Activated CD4-positive, CD25-positive, alpha-beta regulatory T cell treated with anti-CD3 and anti-CD28 coated beads, Interleukin-2, amount 50 U/mL, for 16 hours (primary cell): Measurements from ENCODE around the gene DUSP18.

ENCODE experiments used
- DNase-seq: peaks from one replicate; pipeline ENCODE4 v3.0.0-alpha.2; 2020; ENCODE audit warnings: low read depth, low spot score

The DUSP18 gene

GRCh38 chr22:30667494-30668385, at the start of gene DUSP18:
Gene DUSP18 (minus strand): TSS chr22:30667875. CDS start chr22:30664003, 3,872 bp downstream.
- peak; percentile 86 for DNase-seq

- no peak for DNase-seq
Measured at GRCh38 chr22:30714062-30714461, 46.4 kb upstream of the DUSP18 start.

GRCh38 chr22:30712094-30712493, 44.4 kb upstream of the DUSP18 start:
- no peak for DNase-seq

DNA sequence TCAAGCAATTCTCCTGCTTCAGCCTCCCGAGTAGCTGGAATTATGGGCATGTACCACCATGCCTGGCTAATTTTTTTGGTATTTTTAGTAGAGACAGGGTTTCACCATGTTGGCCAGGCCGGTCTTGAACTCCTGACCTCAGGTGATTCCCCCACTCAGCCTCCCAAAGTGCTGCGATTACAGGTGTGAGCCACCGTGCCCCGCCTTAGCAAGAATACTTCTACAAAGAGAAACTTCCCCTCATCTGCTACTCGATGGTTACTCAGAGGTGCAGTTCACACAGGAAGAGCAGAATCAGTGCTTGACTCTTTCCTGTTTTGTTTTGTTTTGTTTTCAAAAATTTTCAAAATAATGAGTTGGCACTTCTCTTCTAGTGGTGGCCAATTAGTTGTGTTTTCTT, 42.3 kb upstream of the DUSP18 start:
- DNase-seq: peak; percentile 11

DNA sequence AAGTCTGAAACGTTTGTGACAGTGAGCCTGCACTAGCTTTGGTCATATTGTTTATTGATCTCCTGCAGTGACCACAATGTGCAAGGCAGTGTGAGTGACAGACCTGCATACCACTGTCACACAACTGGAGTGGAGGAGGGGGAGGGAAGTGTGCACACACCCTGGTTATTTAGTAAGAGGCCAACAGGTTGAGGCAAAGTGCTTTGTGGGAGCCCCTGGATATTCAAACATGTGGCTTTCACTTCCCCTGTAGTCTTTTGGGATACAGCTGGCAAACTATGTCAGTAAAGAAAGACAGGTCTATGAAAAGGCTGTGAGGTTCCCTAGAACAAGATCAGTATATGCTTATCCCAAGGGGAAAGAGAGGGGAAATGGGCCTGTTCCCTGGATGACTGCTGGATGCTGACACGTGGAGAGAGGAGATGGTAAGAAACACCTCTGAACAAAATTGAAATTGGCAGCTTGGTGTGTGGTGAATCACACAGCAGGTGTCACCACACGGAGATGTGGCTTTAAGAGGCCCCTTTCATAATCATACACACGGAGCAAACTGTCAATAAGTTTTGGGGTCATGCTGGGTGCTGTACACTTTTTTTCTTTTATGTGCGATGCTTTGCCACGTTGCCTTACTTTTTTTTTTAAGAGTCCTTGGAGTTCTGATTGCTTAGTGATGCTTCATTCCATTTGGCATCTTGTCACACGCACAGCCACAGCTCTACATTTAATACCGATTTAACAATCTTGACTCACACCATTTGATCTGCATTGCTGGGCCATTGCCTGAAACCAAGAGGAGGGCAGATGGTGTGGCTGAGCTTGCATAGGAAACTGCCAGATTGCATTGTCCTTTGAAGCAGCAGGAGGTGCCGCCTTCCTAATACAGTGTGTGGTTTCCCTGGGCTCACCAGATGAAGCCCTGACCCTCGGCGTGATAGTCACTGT, 38.3 kb upstream of the DUSP18 start:
- no peak for DNase-seq

DNA sequence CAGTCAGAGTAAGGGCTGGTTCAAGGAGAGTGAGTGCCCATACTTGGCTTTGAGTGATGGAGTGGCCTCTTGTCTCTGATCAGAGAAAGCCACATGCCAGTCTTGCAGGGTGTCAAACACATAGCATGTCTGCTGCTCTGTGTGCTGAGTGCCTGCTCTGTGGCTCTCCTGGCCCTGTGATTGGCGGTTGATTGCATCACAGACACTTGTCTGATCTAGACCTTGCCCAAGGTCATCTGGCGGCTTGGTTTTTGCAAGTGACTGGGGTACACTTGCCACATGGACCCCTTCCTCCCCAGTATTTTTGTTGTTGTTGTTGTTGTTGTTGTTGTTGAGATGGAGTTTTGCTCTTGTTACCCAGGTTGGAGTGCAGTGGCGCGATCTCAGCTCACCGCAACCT, 37.3 kb upstream of the DUSP18 start:
- no peak for DNase-seq

- no peak for DNase-seq
Measured at GRCh38 chr22:30702856-30703255, 35.2 kb upstream of the DUSP18 start.

DNA sequence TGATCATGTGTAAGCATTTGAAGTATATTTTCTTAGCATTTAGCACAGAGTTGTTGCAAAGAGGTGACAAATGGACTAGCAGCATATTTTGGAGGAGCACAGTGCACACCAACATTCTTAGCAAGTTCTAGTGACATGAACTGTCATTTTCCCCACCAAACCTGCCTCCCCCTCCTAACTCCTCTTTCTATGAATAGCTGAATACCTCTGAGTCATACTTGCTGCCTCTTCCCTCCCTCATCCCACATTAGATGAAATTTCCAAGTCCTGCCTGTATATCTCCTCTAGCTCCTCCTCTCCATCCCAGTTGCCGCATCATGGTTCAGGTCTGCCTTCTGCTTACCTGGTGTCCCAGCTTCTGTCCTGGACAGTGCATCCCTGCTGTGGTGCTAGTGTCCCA, 34.2 kb upstream of the DUSP18 start:
- no peak for DNase-seq

DNA sequence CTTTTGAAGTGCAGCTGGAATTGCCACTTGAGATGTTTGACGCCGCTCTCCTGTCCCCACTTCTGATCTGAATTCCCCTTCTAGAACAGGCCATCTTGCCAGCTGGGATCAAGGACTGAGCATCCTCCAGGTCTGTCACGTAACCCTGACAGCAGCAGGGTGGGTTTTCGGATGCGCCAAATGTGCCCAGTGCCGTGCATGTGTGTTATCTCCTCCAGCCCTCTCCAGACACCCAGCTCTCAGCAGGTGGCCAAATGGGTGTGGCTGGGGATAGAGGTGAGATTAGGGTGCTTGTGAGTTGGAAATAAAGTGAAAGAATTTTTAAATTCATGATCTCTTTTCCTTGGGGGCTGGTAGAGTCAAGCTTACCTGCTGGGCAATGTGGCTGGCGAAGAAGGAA, 30.3 kb upstream of the DUSP18 start:
- DNase-seq: no peak

DNA sequence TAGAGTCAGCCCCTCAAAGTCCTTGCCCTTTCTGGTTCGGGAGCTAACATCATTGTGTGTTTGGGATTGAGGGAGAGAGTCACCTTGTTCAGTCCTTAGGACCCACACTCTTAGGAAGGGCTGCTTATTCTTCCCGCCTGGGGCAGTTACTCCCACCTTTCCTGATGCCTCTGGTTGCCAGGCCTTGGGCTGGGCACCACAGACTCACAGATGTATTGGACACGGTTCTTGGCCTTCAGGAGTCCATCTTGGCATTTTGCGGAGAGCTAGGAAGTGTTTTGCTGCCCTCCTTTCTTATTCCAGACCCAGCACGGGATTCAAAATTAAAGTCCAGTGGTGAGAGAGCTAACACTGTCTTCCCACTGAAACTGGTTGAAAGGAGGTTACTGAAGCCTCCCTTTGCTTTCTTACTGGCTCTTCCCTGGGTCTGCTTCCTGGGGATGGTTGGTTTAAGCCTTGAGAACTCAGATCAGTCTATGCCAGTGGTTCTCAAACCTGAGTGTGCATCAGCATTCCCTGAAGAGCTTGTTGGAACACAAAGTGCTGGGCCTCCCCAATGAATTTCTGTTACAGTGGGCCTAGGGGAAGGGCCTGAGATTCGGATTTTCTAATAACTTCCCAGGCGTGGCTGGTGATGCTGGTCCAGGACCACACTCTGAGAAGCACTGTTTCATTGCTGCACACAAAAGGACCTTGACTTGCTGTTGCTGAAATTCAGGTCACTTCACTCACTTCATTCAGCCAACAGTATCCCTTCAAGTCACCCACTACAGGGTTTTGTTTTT, 28.4 kb upstream of the DUSP18 start:
- DNase-seq: no peak

GRCh38 chr22:30695351-30695851, 27.7 kb upstream of the DUSP18 start:
- no peak for DNase-seq

- DNase-seq: no peak
Measured at GRCh38 chr22:30694640-30695350, 27.1 kb upstream of the DUSP18 start, which contains the start of gene OSBP2. Gene OSBP2 (plus strand): TSS chr22:30694874. CDS start chr22:30694910, 36 bp downstream.

DNA sequence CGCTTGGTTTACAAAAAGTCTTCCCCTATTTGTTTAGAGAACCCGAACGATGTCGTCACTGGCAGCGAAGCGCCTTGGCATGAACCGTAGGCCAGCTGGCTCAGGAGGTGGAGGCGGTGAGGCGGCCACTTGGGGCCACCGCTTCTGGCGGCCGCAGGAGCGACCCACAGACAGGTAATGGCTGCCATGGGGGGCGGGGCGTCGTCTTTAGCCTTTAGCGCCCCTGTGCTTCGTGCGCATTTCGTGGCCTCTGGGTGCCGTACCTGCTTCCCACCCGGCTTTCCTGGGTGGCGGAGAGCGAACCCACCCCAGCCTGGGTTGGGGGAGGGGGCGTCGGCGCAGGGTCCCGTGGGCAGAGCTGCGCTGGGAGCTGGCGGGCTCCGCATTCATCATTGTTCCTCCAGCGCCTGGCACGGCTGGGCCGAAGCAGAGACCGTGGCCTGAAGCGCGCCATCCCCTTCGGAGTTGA, 26.5 kb upstream of the DUSP18 start:
- peak; percentile 18 for DNase-seq

GRCh38 chr22:30691204-30691603, 23.5 kb upstream of the DUSP18 start:
- no peak for DNase-seq

DNA sequence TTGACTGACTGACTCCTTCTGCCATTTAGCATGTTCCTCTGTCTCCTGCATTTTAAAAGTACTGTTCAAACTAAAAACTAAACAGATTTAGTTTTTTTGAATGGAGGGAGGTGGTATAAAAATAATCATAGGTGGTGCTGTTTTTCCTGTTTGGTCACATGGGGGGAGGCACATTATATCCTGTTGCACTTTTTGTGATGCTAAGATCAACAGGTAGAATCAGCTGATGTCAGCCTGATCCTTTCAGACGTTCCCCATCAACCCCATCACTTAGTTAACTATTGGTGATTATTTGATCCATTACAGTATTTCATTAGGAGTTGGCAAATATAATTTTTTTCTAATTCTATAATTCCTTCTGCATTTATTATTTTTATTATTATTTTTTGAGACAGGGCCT, 21.9 kb upstream of the DUSP18 start:
- DNase-seq: no peak

DNA sequence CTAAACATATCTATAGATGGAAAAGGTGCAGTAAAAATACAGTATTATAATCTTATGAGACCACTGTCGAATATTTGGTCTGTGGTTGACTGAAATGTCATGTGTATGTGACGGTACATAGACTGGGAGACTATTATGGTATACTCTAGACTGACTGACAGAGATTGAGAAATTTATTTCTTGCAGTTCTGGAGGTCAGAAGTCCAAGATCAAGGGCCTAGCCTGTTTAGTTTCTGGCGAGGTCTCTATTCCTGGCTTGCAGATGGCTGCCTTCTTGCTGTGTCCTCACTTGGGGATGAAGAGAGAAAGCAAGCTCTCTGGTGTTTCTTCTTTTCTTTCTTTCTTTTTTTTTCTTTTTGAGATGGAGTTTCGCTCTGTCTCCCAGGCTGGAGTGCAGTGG, 19.7 kb upstream of the DUSP18 start:
- DNase-seq: no peak

DNA sequence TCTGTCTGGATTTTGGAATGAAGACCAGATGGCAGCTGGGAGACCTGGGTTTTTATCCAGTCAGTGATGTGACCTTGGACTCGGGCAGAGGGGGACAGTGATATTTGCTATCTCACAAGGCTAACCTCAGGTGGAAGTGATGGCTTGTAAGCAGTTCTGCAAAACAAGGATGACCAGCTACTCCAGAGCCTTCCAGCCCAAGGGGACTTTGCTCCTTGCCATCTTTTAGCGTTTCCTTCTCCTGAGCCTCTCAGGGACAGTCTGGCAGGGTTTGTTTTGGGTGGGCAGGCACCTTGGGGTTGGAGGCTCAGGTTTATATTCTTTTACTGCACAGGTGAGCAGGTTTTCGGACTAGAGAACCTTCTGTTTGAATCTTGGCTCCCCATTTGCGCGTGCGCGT, 17.5 kb upstream of the DUSP18 start:
- no peak for DNase-seq

DNA sequence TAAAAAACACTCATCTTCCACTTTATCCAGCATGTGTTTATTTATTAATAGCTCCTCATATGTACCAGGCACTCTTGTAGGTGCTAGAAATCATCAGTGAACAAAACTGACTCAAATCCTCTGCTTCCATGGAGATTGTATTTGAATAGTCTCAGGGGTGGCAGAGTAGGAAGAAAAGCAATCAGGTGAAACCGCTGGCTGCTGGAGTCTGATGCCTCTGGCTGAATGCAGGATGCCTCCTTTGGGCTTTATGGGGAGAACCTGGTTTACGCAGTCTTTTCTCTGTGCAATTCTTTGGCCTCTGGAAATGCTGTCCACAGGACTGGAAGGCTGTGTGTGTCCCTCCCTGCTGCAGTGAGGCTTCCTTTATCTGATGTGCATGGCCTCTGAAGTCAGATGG, 14.2 kb upstream of the DUSP18 start:
- DNase-seq: no peak

DNA sequence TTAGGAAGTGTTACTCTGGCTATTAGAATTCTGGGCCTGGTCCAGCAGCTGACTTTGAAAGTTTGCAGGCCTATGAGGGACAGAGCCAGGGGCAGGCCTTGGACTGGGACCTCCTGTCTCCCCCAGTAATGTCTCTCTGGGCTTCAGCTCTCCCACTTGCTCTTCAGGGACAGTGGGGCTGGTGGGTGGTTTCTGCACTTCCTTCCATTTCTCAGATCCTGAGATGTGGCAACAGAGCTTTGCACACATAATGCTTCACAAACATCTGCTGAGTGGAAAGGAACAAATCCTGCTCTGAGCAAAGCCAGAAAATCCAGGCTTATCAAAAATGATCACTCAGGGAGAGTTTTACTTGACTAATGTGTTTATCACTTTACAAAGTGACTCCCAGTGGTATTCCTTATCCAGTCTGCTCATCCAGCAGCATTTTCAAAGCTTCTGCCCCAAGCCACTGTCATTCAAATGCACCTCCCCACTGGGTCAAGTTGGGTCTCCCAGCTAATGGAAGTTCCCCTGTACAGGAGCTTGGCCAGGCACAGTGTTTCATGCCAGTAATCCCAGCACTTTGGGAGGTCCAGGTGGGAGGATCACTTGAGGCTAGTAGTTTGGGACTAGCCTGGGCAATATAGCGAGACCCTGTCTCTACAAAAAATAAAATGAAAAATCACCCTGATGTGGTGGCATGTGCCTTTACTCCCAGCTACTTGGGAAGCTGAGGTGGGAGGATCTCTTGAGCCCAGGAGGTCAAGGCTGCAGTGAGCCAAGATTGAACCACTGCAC, 13.5 kb upstream of the DUSP18 start:
- DNase-seq: no peak
